ELF-1 (cell line): ENCODE results near the gene ZNF722.
"Not testable (repeated sequence)": the region's sequence is repeated elsewhere in the genome, so short reads cannot be mapped to it uniquely, and the experiment has no call there.

Experiments
- DNase-seq: peaks from one replicate; pipeline ENCODE4 v3.0.0-alpha.2; 2016; ENCODE audit warnings: low read depth, low spot score

Gene ZNF722

DNA sequence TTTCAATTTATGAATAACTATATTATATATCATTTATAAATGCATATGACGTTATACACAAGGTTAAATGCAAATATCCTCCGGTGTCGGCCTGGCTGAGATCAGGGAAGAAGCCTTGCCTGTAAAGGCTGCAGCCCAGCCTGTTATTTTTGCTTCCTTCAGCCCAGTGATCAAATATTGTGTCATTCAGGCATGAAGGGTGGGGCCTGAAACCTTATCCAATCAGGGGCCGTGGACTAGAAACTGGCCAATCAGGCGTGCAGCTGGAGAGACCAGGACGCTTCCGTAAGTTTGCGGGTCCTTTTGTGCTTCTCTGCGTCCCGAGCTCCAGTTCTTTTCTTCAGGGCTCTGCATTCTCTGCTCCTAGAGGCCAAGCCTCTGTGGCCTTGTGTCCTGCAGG lies at the start of gene ZNF722:
TSS of gene ZNF722 (plus strand) at position 301 of the 400 bp plus-strand sequence. CDS start 113 bp downstream, outside the sequence.
- DNase-seq, result no peak

DNA sequence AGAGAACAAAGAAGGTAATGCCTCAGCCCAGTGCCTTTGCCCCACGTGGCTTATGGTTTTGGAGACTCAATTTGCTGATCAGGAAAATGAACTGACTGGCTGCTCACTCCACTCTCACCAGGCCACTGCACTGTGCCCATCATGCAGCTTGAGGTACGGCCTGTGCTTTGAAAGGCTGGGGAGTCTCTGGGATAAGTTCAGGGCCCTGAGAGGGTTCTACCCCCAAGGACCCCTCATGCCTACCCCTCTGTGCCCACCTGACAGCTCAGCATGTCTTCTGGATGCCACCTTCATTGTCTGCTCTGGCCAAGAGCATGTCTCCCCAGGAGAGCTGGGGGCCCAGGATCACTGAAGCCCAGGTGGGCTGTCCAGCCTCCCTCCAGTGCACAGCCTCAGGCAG lies 45.5 kb upstream of the ZNF722 start:
- DNase-seq, result no peak

- DNase-seq, result no peak
Measured at GRCh38 chr7:63968629-63969028, 30.0 kb upstream of the ZNF722 start.

- not testable (repeated sequence) for DNase-seq
Measured at GRCh38 chr7:64015496-64015895, 16.8 kb downstream of the ZNF722 start.

DNA sequence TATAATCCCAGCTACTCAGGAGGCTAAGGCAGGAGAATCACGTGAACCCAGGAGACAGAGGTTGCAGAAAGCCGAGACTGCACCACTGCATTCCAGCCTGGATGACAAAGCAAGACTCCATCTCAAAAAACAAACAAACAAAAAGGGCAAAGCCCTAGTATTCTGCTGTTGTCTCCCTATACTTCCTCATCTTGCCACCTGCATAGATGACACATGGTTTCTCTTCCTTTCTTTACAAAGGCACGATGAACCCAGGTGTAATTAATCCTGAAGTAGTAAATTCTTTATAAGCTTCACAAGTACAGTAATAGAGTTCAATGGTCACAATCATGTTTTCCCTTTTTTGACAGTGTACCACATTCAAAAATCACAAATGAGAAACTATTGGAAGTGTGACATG lies 36.7 kb downstream of the ZNF722 start:
- DNase-seq, result no peak

DNA sequence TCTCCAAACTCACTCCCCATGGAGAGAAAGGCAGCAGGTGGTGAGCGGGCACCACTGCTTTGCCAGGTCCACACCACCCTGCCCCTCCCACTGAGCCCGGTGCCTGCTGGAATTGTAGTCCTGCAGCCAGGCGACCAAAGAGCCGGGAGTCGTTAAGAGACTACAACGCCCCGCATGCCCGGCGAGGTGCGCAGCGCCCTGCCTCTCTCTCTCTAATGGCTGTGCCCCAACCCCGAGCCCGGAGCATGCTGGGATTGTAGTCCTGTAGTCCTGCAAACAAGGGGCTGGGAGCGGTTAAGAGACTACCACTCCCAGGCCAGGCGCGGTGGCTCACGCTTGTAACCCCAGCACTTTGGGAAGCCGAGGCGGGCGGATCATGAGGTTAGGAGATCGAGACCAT lies 38.4 kb downstream of the ZNF722 start:
- no peak for DNase-seq

DNA sequence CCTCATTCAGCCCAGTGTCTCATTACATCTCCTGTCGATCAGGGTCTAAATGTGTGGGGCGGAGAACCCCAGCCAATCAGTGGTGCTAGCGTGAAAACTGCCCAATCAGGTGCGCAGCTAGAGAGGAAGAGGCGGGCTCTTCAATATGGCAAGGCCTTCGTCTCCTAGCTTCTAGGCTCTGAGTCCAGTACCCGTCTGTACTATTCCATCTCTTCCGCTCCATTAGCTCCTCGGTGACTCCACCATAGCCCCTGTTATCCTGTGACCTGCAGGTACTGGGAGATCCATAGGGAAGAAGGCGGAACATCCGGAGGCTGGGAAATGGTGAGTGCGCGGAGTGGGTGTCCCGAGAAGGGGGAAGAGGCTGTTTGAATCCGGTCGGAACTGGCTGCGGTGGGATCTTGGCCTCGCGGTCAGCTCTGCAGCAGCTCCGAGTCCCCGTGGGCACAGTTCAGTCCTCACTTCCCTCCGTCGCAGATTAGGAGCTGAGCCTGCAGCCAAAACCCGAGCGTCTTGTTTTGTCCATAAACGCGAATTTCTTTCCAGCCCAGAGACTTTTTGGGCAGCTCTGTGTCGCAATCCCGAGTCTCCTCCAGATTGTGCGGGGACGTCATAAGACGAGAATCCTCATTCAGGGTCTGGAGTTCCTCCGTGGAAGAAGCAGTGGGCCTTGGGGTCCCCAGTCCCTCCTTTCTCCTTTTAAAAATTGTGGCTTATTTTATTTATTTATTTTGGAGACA lies 46.8 kb downstream of the ZNF722 start, which contains the start of gene ZNF727:
TSS of gene ZNF727 (plus strand) at position 134 of the 740 bp plus-strand sequence. CDS start at position 322, 188 bp downstream.
- DNase-seq, result no peak

DNA sequence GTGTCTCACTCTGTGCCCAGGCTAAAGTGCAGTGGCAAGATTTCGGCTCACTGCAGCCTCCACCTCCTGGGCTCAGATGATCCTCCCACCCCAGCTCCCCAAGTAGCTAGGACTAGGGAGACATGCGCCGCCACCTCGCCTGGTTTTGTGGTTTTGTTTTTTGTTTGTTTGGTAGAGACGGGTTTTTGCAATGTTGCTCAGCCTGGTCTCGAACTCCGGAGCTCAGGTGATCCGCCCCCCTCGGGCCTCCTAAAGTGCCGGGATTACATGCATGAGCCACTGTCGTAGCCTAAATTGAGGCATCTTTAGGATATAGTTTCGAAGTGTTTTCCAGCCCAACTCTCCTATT lies 47.4 kb downstream of the ZNF722 start:
- DNase-seq, result no peak
